HG03139 (cell line): ENCODE measurements around the gene ARHGEF19.

Experiments
- ATAC-seq: cut with Tn5 transposase; IDR thresholded peaks from one replicate; pipeline ENCODE4 v1.9.1; 2021; ENCODE audit not compliant: unreplicated experiment

The ARHGEF19 gene

DNA sequence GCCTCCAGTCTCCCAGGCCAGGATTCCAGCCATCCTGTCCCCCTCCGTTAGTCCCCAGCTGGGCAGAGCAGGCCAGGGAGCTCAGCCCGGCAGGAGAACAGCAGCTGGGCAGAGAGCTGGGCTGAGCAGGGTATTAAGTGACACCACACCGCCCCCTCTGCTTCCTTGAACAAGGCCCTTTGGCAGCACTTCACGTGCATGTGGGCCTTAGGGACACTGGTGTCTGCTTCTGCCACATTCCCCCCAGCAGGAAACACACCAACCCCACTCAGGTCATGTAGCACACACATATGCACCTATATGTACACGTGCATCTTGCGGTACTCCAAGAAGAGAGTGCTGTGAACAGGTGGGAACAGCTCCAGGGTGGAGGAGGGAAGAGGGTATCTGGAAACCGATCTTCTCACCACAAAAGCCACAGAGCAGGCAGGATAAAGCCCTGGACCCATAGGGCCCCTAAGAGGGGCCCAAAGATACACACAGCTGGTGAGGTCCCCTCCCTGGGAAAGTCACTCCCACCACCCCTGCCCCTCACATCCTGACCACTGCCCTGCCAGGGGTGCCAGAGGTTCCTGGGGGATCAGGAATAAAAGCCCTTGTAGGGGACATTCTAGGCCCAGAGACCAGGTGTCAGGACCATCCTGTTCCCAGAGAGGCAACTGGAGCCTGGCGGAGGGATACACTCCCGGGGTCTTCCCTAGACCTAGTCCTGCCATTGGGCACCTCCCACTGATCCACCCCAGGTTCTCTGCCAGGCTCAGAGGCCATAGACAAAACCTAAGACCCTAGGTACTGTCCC, 61.1 kb downstream of the ARHGEF19 start:
- no peak for ATAC-seq

DNA sequence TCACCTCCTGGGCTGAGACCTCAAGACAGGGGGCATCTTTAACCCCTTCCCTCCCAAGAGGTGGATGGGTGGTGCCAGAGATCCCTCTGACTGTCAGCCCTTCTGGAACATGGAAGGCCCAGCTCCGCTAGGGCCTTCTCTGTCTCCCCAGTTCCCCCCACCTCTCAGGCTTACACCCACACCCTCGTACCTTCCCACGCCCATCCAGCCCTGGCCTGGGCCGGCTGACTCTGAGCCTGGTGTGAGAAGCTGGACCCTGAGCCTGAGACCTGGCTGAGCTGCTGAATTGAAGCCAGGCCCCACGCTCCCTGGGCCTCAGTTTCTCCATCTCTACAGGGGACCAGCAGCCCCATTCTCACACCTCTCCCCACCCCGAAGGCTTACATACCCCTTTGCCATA, 61.9 kb downstream of the ARHGEF19 start:
- ATAC-seq = no peak

- ATAC-seq = no peak
These were observed 62.6 kb downstream of the ARHGEF19 start for GRCh38 chr1:16149702-16150488.

DNA sequence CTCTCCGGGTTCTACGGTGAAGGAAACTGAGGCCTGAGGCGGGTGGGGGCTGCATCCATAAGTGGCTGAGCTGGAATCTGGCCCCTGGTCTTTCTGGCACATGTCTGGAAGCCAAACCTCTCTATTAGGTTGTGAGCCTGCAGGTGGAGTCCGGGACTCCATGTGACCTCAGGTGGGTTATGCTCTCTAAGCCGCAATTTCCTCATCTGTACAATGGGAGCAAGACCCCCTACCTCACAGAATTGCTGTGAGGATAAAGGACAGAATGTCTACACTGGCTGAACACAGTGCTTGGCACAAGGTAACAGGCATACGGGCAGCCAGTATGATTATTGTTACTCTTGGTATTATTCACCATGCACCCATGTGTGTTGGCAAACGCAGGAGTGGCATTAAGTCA, 63.3 kb downstream of the ARHGEF19 start:
- no peak for ATAC-seq

- ATAC-seq = no peak
These were observed 63.9 kb downstream of the ARHGEF19 start for GRCh38 chr1:16148329-16149092.
